ENCODE results near the gene IGFL4.

Gene IGFL4

DNA sequence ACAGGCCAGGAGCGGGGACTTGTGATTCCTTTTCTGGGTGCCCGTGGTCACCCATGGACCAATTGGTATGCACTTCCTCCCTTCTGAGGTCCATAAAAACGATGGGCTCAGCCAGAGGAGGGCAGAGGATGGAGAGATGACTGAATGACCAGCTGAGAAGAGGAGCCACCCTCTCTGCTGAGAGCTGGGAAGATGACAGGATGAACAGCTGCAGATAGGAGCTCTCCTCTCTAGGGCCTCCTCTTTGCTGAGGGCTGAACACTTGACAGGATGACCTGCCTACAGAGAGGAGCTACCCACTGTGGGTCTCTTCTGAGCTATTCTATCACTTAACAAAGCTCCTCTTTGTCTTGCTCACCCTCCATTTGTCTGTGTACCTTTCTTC, 4.1 kb downstream of the IGFL4 start:
- Histone ChIP-seq H2BK12ac (ENCODE audit: low read length) (no peak overlapping the region), H3K14ac (ENCODE audit: low read length) (no peak overlapping the region), H2AFZ (ENCODE audit: insufficient read depth, low read length, poor library complexity) (no peak overlapping the region), H4K91ac (ENCODE audit: low read depth, low read length) (no peak overlapping the region), H3K9me3 (ENCODE audit: insufficient read depth, low read depth, low read length) (peaks cover 6% of the 10 kb centered on the region), H3K9ac (ENCODE audit: low read length) (no peak overlapping the region), H3K23ac (ENCODE audit: low read length) (no peak overlapping the region), H3K4me2 (ENCODE audit: low read length) (no peak overlapping the region), H3K4ac (ENCODE audit: low read depth, low read length) (no peak overlapping the region), H3K4me1 (ENCODE audit: control insufficient read depth in 1 of 2, insufficient read depth in 2 of 2, low read length in 2 of 2) (no peaks in the 10 kb centered on the region), H2AK5ac (ENCODE audit: low read length) (no peak overlapping the region), H4K8ac (ENCODE audit: low read depth, low read length) (no peak overlapping the region), H3K4me3 (ENCODE audit: low read depth, low read length) (no peak overlapping the region), H3K79me2 (ENCODE audit: control insufficient read depth, insufficient read depth, low read length, poor library complexity) (no peaks in the 10 kb centered on the region), H4K12ac (ENCODE audit: low read depth, low read length) (no peak overlapping the region), H3K18ac (ENCODE audit: low read length) (no peak overlapping the region), H3K79me1 (ENCODE audit: low read length) (no peaks in the 10 kb centered on the region), H3K27ac (ENCODE audit: low read depth, low read length) (no peak overlapping the region), H3K36me3 (ENCODE audit: control insufficient read depth in 1 of 2, insufficient read depth in 2 of 2, low read length in 2 of 2) (no peaks in the 10 kb centered on the region), H3K27me3 (ENCODE audit: insufficient read depth, low read length) (peaks cover 6% of the 10 kb centered on the region), H2BK5ac (ENCODE audit: low read depth, low read length, poor library complexity) (no peak overlapping the region), H2BK120ac (ENCODE audit: insufficient read depth, low read length, poor library complexity) (no peak overlapping the region)
- DNase-seq: no peak
- WGBS (ENCODE audit: extremely low coverage, insufficient coverage, insufficient read length): no CpG with 5 or more reads among the region's 3 CpGs

DNA sequence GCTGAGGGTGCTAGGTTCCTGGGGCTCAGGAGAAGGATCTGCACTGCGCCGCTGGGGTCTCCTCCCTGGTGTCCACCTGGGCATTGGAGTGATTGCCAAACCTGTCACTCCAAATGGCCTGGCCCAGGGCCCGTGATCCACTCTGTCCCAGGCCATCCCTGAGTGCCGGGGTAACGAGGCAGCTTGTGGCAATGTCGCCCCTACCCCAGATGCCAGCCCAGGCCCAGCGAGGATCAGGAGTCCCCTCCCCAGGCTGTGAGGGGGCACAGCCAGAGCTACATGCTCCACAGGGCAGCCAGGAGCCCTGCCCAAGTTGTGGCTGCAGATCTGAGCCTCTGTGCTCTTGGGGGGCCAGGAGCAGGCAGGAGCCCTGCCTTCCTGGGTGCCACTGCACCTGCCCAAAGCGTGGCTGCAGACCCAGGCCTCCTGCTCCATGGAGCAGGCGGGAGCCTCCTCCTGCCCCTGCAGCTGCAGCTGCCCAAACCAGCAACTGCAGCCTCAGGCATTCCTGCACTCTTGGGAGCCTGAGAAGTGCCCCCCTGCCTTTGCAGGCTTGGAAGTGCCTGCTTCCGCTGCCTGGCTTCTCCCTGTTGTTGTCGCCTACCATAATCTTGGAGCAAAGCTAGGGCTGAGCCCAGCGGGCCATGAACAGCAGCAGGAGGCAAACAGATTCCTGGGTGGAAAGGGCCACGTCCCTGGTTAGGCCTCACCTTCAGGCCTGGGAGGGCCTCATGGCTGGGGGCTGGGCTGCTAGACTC, 4.6 kb downstream of the IGFL4 start:
- H3K9me3 ChIP-seq (ENCODE audit: insufficient read depth, low read depth, low read length): peaks cover 6% of the 10 kb centered on the region
- DNase-seq: no peak
- H3K36me3 ChIP-seq (ENCODE audit: control insufficient read depth in 1 of 2, insufficient read depth in 2 of 2, low read length in 2 of 2): no peaks in the 10 kb centered on the region
- H4K91ac ChIP-seq (ENCODE audit: low read depth, low read length): no peak overlapping the region
- no peaks in the 10 kb centered on the region for H3K4me1 ChIP-seq (ENCODE audit: control insufficient read depth in 1 of 2, insufficient read depth in 2 of 2, low read length in 2 of 2)
- H3K14ac ChIP-seq (ENCODE audit: low read length): no peak overlapping the region
- H2AFZ ChIP-seq (ENCODE audit: insufficient read depth, low read length, poor library complexity): no peak overlapping the region
- H3K79me2 ChIP-seq (ENCODE audit: control insufficient read depth, insufficient read depth, low read length, poor library complexity): no peaks in the 10 kb centered on the region
- H3K27me3 ChIP-seq (ENCODE audit: insufficient read depth, low read length): peaks cover 6% of the 10 kb centered on the region
- no peak overlapping the region for H4K8ac ChIP-seq (ENCODE audit: low read depth, low read length)
- H4K12ac ChIP-seq (ENCODE audit: low read depth, low read length): no peak overlapping the region
- H3K27ac ChIP-seq (ENCODE audit: low read depth, low read length): no peak overlapping the region
- H2AK5ac ChIP-seq (ENCODE audit: low read length): no peak overlapping the region
- no peak overlapping the region for H3K18ac ChIP-seq (ENCODE audit: low read length)
- no peak overlapping the region for H3K4me3 ChIP-seq (ENCODE audit: low read depth, low read length)
- no peak overlapping the region for H2BK120ac ChIP-seq (ENCODE audit: insufficient read depth, low read length, poor library complexity)
- no peak overlapping the region for H3K4ac ChIP-seq (ENCODE audit: low read depth, low read length)
- H3K79me1 ChIP-seq (ENCODE audit: low read length): no peaks in the 10 kb centered on the region
- no peak overlapping the region for H3K4me2 ChIP-seq (ENCODE audit: low read length)
- H2BK5ac ChIP-seq (ENCODE audit: low read depth, low read length, poor library complexity): no peak overlapping the region
- H3K9ac ChIP-seq (ENCODE audit: low read length): no peak overlapping the region
- H2BK12ac ChIP-seq (ENCODE audit: low read length): no peak overlapping the region
- no CpG with 5 or more reads among the region's 13 CpGs for WGBS (ENCODE audit: extremely low coverage, insufficient coverage, insufficient read length)
- H3K23ac ChIP-seq (ENCODE audit: low read length): no peak overlapping the region

DNA sequence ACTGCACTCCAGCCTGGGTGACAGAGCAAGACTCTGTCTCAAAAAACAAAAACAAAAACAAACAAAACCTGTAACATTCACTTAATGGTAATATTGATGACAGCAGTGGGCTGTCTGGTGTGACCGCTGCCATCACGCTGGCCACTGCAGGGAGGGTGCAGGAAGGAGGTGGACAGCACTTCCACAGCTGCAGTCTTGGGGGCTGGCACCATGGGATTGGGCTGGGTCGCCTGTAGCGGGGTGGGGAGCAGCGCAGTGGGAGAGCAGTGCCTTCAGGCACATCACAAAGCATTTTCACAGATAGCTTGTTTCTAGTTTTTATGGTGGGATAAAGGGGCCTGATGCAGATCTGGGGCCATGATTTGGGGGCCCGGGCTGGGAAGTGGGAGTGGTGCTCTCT, 5.3 kb downstream of the IGFL4 start:
- H4K91ac ChIP-seq (ENCODE audit: low read depth, low read length): no peak overlapping the region
- no peak overlapping the region for H2BK120ac ChIP-seq (ENCODE audit: insufficient read depth, low read length, poor library complexity)
- H2AFZ ChIP-seq (ENCODE audit: insufficient read depth, low read length, poor library complexity): no peak overlapping the region
- H2BK5ac ChIP-seq (ENCODE audit: low read depth, low read length, poor library complexity): no peak overlapping the region
- H3K27ac ChIP-seq (ENCODE audit: low read depth, low read length): no peak overlapping the region
- H3K23ac ChIP-seq (ENCODE audit: low read length): no peak overlapping the region
- no peak overlapping the region for H4K12ac ChIP-seq (ENCODE audit: low read depth, low read length)
- H3K4me3 ChIP-seq (ENCODE audit: low read depth, low read length): no peak overlapping the region
- peaks cover 5% of the 10 kb centered on the region for H3K27me3 ChIP-seq (ENCODE audit: insufficient read depth, low read length)
- H3K79me1 ChIP-seq (ENCODE audit: low read length): no peaks in the 10 kb centered on the region
- no peaks in the 10 kb centered on the region for H3K36me3 ChIP-seq (ENCODE audit: control insufficient read depth in 1 of 2, insufficient read depth in 2 of 2, low read length in 2 of 2)
- no peak overlapping the region for H3K4ac ChIP-seq (ENCODE audit: low read depth, low read length)
- DNase-seq: no peak
- H3K4me2 ChIP-seq (ENCODE audit: low read length): no peak overlapping the region
- no peaks in the 10 kb centered on the region for H3K79me2 ChIP-seq (ENCODE audit: control insufficient read depth, insufficient read depth, low read length, poor library complexity)
- no peak overlapping the region for H4K8ac ChIP-seq (ENCODE audit: low read depth, low read length)
- WGBS (ENCODE audit: extremely low coverage, insufficient coverage, insufficient read length): no CpG with 5 or more reads among the region's 6 CpGs
- H3K14ac ChIP-seq (ENCODE audit: low read length): no peak overlapping the region
- no peak overlapping the region for H3K18ac ChIP-seq (ENCODE audit: low read length)
- H2AK5ac ChIP-seq (ENCODE audit: low read length): no peak overlapping the region
- H2BK12ac ChIP-seq (ENCODE audit: low read length): no peak overlapping the region
- no peak overlapping the region for H3K9ac ChIP-seq (ENCODE audit: low read length)
- no peaks in the 10 kb centered on the region for H3K4me1 ChIP-seq (ENCODE audit: control insufficient read depth in 1 of 2, insufficient read depth in 2 of 2, low read length in 2 of 2)
- H3K9me3 ChIP-seq (ENCODE audit: insufficient read depth, low read depth, low read length): peaks cover 6% of the 10 kb centered on the region

DNA sequence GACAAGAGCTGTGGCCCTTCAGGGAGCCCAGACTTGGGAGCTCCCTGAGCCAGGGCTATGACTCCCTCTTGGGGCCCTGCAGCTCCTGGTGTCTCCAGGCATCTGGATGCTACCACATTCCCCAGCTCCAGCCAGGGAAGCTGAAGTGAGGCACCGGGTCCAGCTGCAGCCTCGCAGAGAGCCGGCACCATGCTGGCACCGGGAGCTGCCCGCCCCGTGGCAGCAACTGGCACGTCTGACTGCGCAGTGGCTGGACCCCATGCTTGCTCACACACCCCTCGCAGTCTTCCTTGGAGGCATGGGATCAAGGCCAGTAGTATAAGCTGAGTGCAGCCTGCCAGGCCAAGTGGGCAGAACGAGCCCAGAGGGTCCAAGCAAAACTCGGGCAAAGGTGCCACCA, 7.4 kb downstream of the IGFL4 start:
- no CpG with 5 or more reads among the region's 11 CpGs for WGBS (ENCODE audit: extremely low coverage, insufficient coverage, insufficient read length)

More for the DNA sequence above, 7.4 kb downstream of the IGFL4 start:
- no peak overlapping the region for H2AFZ ChIP-seq (ENCODE audit: insufficient read depth, low read length, poor library complexity)
- H3K4me2 ChIP-seq (ENCODE audit: low read length): no peak overlapping the region
- H3K9ac ChIP-seq (ENCODE audit: low read length): no peak overlapping the region
- H3K36me3 ChIP-seq (ENCODE audit: control insufficient read depth in 1 of 2, insufficient read depth in 2 of 2, low read length in 2 of 2): no peaks in the 10 kb centered on the region
- H3K79me2 ChIP-seq (ENCODE audit: control insufficient read depth, insufficient read depth, low read length, poor library complexity): no peaks in the 10 kb centered on the region
- H3K23ac ChIP-seq (ENCODE audit: low read length): no peak overlapping the region
- no peak overlapping the region for H4K12ac ChIP-seq (ENCODE audit: low read depth, low read length)
- H3K9me3 ChIP-seq (ENCODE audit: insufficient read depth, low read depth, low read length): peaks cover 6% of the 10 kb centered on the region
- H4K8ac ChIP-seq (ENCODE audit: low read depth, low read length): no peak overlapping the region
- DNase-seq: no peak
- no peak overlapping the region for H3K4ac ChIP-seq (ENCODE audit: low read depth, low read length)
- no peak overlapping the region for H2BK12ac ChIP-seq (ENCODE audit: low read length)
- no peak overlapping the region for H2BK120ac ChIP-seq (ENCODE audit: insufficient read depth, low read length, poor library complexity)
- H3K79me1 ChIP-seq (ENCODE audit: low read length): no peaks in the 10 kb centered on the region
- no peak overlapping the region for H3K4me3 ChIP-seq (ENCODE audit: low read depth, low read length)
- no peak overlapping the region for H3K18ac ChIP-seq (ENCODE audit: low read length)
- no peak overlapping the region for H3K14ac ChIP-seq (ENCODE audit: low read length)
- H2BK5ac ChIP-seq (ENCODE audit: low read depth, low read length, poor library complexity): no peak overlapping the region
- peaks cover 2% of the 10 kb centered on the region for H3K27me3 ChIP-seq (ENCODE audit: insufficient read depth, low read length)
- no peak overlapping the region for H4K91ac ChIP-seq (ENCODE audit: low read depth, low read length)
- no peaks in the 10 kb centered on the region for H3K4me1 ChIP-seq (ENCODE audit: control insufficient read depth in 1 of 2, insufficient read depth in 2 of 2, low read length in 2 of 2)
- no peak overlapping the region for H3K27ac ChIP-seq (ENCODE audit: low read depth, low read length)
- no peak overlapping the region for H2AK5ac ChIP-seq (ENCODE audit: low read length)
